SIG-M5 treated with dmso at 0.1 percent for 504 hours (cell line): ENCODE results near the gene REEP3.
"Not testable (repeated sequence)": the region's sequence is repeated elsewhere in the genome, so short reads cannot be mapped to it uniquely, and the experiment has no call there.

Experiments used
- DNase-seq: peaks from one replicate; lab custom pipeline; 2025; ENCODE audit not compliant: unreplicated experiment; lab: John Stamatoyannopoulos, UW

Gene REEP3

GRCh38 chr10:63661347-63661746, 140.1 kb downstream of the REEP3 start:
- no peak for DNase-seq

- DNase-seq, result no peak
Measured at GRCh38 chr10:63664341-63664885, 143.2 kb downstream of the REEP3 start.

GRCh38 chr10:63665006-63665580, 143.9 kb downstream of the REEP3 start:
- not testable (repeated sequence) for DNase-seq

DNA sequence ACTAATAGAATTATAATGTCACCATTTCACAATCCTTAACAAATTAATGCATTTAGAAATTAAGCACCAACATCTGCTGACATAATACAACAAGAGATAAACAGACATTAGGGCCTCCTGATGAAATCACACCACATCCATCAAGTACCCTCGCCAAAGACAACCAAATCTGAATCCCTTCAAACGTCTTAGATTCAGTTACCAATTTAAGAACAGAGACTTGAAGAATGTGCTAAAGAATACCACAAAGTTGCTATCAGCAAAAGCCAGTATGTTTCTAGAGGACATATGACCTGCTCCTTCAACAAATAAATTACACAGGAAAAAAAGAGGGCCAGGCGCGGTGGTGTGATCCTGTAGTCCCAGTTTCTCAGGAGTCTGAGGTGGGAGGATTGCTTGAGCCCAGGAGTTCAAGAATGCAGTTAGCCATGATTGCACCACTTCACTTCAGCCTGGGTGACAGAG, 144.5 kb downstream of the REEP3 start:
- DNase-seq, result no peak

- DNase-seq, result no peak
Measured at GRCh38 chr10:63666836-63667383, 145.7 kb downstream of the REEP3 start.

DNA sequence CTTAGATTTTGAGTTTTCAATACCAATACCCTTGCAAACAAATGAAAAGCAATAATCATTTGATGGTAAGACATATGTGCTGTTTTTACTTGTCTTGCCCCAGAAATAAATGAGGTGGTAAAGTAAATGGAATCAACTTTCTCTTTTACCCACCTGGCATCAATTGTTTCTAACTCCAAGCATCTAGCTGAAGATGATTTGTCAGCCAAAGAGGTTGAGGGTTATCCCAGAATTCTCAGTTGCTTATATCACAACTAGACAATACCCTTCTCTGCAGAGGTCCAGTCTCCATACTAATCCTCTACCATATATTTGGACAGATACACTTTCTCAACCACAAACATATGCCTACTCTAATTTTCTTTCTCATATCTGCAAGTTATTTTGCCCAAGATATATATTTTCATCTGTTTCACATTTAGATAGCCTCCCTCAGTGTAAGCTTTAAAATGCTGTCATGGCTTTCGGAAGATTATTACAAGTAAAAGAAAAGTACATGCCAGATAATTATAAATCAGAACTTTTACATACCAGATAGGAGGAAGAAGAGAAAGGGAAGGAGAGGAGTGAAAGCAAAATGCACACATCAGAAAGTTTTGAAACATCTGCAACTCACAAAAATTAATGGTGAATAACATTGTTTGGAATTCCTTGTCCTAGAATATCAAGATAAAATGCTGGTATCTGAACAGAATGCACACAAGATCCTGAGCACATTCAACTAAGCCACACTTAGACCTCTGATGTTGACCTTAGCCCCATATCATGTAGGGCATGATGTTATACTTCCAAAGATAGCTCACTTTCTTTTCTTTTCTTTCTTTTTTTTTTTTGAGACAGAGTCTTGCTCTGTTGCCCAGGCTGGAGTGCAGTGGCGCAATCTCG, 146.6 kb downstream of the REEP3 start:
- no peak for DNase-seq

- no peak for DNase-seq
Measured at GRCh38 chr10:63670291-63670898, 149.2 kb downstream of the REEP3 start.

DNA sequence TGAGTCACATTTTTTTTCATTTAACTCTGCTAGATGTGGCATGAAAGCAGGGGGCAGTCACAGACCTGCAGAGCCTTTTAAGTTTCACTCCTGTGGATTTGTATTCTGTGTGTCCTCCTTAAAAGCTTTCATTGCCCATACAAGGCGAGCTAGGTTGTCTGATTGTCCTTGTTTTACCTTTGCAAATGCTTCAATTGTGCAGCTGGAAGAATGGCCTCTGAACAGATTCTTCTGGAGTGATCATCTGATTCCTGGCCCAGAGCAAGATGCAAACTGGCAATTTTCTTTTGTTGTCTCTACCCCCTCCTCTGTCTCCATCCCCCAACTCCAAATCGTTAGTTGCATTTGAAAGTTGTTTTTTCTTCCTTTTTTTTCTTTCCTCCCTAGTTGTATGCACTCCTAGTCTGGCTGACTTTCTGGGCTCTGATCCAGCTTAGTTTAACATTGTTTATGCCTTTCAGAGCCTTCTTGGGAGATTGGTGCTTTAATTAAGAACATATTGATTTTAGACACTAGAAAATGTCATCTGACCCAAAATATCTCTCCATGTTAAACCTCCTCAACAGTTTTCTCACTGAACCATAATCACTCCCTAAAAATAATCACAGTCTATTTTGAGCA, 150.2 kb downstream of the REEP3 start:
- DNase-seq, result no peak

DNA sequence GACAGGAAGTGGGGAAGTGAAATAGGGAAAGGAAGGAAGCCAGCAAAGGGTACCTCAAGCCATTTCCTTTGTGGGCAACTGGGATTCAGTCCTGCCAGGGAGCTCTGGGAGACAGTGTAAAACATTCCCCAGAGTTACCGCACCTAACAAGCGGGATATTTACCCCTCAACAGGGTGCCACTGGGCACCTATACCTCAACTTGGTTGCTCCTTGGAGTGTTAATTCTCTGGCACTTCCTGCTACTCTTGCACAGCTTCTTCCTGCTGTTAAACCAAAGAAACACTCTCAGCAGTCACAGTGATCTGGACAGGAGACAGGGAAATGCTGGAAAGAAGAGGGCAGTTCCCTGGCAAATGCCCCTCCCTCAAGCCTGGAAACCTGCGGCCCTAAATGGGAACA, 151.3 kb downstream of the REEP3 start:
- DNase-seq, result no peak

DNA sequence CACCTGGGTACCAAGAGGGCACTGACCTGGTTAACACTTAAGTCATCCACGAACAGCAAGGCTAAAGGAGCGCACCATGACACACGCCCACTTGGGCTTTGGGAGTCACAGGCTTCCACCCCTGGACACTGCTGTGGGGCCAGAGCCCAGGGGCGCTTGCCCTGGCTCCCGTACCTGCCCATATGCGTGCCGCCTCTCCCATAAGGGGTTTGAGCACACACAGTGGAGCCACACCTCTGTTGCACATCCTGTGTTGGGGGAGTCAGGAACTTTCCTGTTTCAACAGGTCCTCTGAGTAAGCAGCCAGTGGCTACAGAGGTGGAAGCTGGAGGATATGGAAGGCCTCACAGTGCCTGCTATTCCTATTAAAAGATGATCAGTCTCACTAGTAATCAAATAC, 152.0 kb downstream of the REEP3 start:
- no peak for DNase-seq

DNA sequence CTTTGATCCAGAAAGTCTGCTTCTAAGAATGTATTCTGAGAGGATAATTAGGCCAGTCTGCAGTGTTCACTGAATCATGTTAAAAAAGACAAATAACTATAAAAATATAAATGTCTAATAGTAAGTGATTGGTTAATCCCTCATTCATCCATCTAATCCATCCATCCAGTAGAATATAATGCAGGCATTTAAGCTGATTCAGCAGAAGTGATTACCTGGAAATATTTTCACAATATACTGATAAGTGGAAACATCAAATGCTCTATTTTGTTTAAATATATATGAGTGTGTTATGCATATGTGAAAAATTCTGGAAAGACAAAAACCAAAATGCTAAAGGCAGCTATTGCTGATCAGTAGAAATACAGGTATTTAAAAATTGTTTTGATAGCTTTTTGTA, 152.6 kb downstream of the REEP3 start:
- DNase-seq, result no peak
